ENCODE measurements around the gene FARP2. TPM values are rescaled to one million over a fixed set of nuclear protein-coding genes. Genes with fewer than 3 reads are reported as not detected.
A peak's percentile ranks its signal among the peaks of the same experiment; 100 is the strongest.

The FARP2 gene
- total RNA-seq, 1 experiment from 2014 or later = 36.3 TPM

- in situ Hi-C loops (cut with HindIII; ENCODE audit: low sequenced_read_pairs) = no loop called here
- DNase-seq (ENCODE audit: low spot score) = no peak
Observed at GRCh38 chr2:241323778-241324177, 32.3 kb upstream of the FARP2 start.

- DNase-seq (ENCODE audit: low spot score) = no peak
- in situ Hi-C loops (cut with HindIII; ENCODE audit: low sequenced_read_pairs) = no loop called here
Observed at GRCh38 chr2:241324775-241325174, 31.3 kb upstream of the FARP2 start.

- in situ Hi-C loops (cut with HindIII; ENCODE audit: low sequenced_read_pairs) = no loop called here
- no peak for DNase-seq (ENCODE audit: low spot score)
Observed at GRCh38 chr2:241325257-241325656, 30.8 kb upstream of the FARP2 start.

GRCh38 chr2:241329669-241330615 lies 26.1 kb upstream of the FARP2 start:
- no peak for DNase-seq (ENCODE audit: low spot score)
- in situ Hi-C loops (cut with HindIII; ENCODE audit: low sequenced_read_pairs) = no loop called here

- in situ Hi-C loops (cut with HindIII; ENCODE audit: low sequenced_read_pairs) = no loop called here
- no peak for DNase-seq (ENCODE audit: low spot score)
Observed at GRCh38 chr2:241330616-241330981, 25.5 kb upstream of the FARP2 start.

GRCh38 chr2:241334813-241335212 lies 21.3 kb upstream of the FARP2 start:
- in situ Hi-C loops (cut with HindIII; ENCODE audit: low sequenced_read_pairs) = no loop called here
- no peak for DNase-seq (ENCODE audit: low spot score)

GRCh38 chr2:241339839-241340630 lies 16.1 kb upstream of the FARP2 start:
- DNase-seq (ENCODE audit: low spot score) = no peak
- in situ Hi-C loops (cut with HindIII; ENCODE audit: low sequenced_read_pairs) = no loop called here

- DNase-seq (ENCODE audit: low spot score) = no peak
- in situ Hi-C loops (cut with HindIII; ENCODE audit: low sequenced_read_pairs) = no loop called here
Observed at GRCh38 chr2:241340631-241341163, 15.4 kb upstream of the FARP2 start.

GRCh38 chr2:241344925-241345651 lies 11.0 kb upstream of the FARP2 start:
- no peak for DNase-seq (ENCODE audit: low spot score)
- in situ Hi-C loops (cut with HindIII; ENCODE audit: low sequenced_read_pairs) = no loop called here

- DNase-seq (ENCODE audit: low spot score) = no peak
- in situ Hi-C loops (cut with HindIII; ENCODE audit: low sequenced_read_pairs) = no loop called here
Observed at GRCh38 chr2:241349941-241350340, 6.1 kb upstream of the FARP2 start.

- DNase-seq (ENCODE audit: low spot score) = no peak
- in situ Hi-C loops (cut with HindIII; ENCODE audit: low sequenced_read_pairs) = no loop called here
Observed at GRCh38 chr2:241350530-241350877, 5.6 kb upstream of the FARP2 start.

- in situ Hi-C loops (cut with HindIII; ENCODE audit: low sequenced_read_pairs) = no loop called here
- no peak for DNase-seq (ENCODE audit: low spot score)
Observed at GRCh38 chr2:241350878-241351639, 5.0 kb upstream of the FARP2 start.

GRCh38 chr2:241351640-241352031 lies 4.4 kb upstream of the FARP2 start:
- in situ Hi-C loops (cut with HindIII; ENCODE audit: low sequenced_read_pairs) = no loop called here

GRCh38 chr2:241352227-241352626 lies 3.9 kb upstream of the FARP2 start:
- in situ Hi-C loops (cut with HindIII; ENCODE audit: low sequenced_read_pairs) = no loop called here
- DNase-seq (ENCODE audit: low spot score) = no peak

More at GRCh38 chr2:241351640-241352031, 4.4 kb upstream of the FARP2 start:
- no peak for DNase-seq (ENCODE audit: low spot score)

- peak; percentile 68 for DNase-seq (ENCODE audit: low spot score)
- in situ Hi-C loops (cut with HindIII; ENCODE audit: low sequenced_read_pairs) = no loop called here
Observed at GRCh38 chr2:241354668-241355658, 1.1 kb upstream of the FARP2 start.

- in situ Hi-C loops (cut with HindIII; ENCODE audit: low sequenced_read_pairs) = no loop called here
- DNase-seq (ENCODE audit: low spot score) = peak; percentile 19
Observed at GRCh38 chr2:241356871-241357260, 781 bp downstream of the FARP2 start.

- in situ Hi-C loops (cut with HindIII; ENCODE audit: low sequenced_read_pairs) = no loop called here
- DNase-seq (ENCODE audit: low spot score) = peak; percentile 11
Observed at GRCh38 chr2:241357531-241357930, 1.4 kb downstream of the FARP2 start.

GRCh38 chr2:241358470-241358869 lies 2.4 kb downstream of the FARP2 start:
- no peak for DNase-seq (ENCODE audit: low spot score)
- in situ Hi-C loops (cut with HindIII; ENCODE audit: low sequenced_read_pairs) = no loop called here

All from G401 (cell line).